Panc1 (cell line): Measurements from ENCODE around the gene RER1. TPM values are rescaled to one million over a fixed set of nuclear protein-coding genes. Genes with fewer than 3 reads are reported as not detected.

Source experiments
- ATAC-seq: fragments of 200-7000 bp; cut with Tn5 transposase; 2 replicates; pipeline ENCODE4 v1.9.1; 2020; ENCODE audit warnings: mild to moderate bottlenecking, moderate library complexity
- BruUV-seq: library from RNA; stranded (reverse); fragments of 400-500 nt; replicated peaks from 2 replicates; lab custom pipeline; 2021; lab: Mats Ljungman, UMichigan
- CTCF ChIA-PET: fragments of 300-600 bp; sonication (Branson Sonifier 250); formaldehyde crosslinking; loops from one replicate; lab custom pipeline; 2022; ENCODE audit warnings: antibody characterized with exemption; lab: Charles Lee
- POLR2A ChIA-PET: fragments of 300-600 bp; sonication (Branson Sonifier 250); formaldehyde crosslinking; loops from one replicate; lab custom pipeline; 2022; ENCODE audit warnings: antibody characterized with exemption; lab: Charles Lee
- DNase-seq: peaks from one replicate; pipeline ENCODE4 v3.0.0-alpha.2; 2010; ENCODE audit warnings: low read depth, low spot score
- H3K27ac ChIP-seq: 2 replicates; pipeline ENCODE4 v1.5.1; 2011; ENCODE audit warnings: mild to moderate bottlenecking, low read length, inconsistent platforms
- H3K27me3 ChIP-seq: fragments of 200-500 bp; sonication (Bioruptor generic); 2 replicates; pipeline ENCODE4 v1.6.0; 2014; ENCODE audit warnings: low read length, inconsistent platforms; ENCODE audit not compliant: control insufficient read depth, insufficient read depth
- H3K36me3 ChIP-seq: fragments of 200-500 bp; sonication (Bioruptor generic); 2 replicates; pipeline ENCODE4 v1.5.1; 2014; ENCODE audit warnings: inconsistent platforms, mild to moderate bottlenecking, low read length, moderate library complexity; ENCODE audit not compliant: control insufficient read depth, insufficient read depth
- H3K4me1 ChIP-seq: 2 replicates; pipeline ENCODE4 v1.5.1; 2011; ENCODE audit warnings: inconsistent platforms, mild to moderate bottlenecking, low read length, moderate library complexity; ENCODE audit not compliant: control insufficient read depth, insufficient read depth
- H3K4me3 ChIP-seq, 2 experiments: 2 replicates each; pipeline ENCODE4 v1.5.1; 2011 to 2012; ENCODE audit warnings: low read depth in 2 of 2, low read length in 2 of 2, mild to moderate bottlenecking in 2 of 2, inconsistent platforms in 1 of 2, moderate library complexity in 1 of 2
- H3K9me3 ChIP-seq: fragments of 200-500 bp; sonication (Bioruptor generic); 2 replicates; pipeline ENCODE4 v1.5.1; 2014; ENCODE audit warnings: low read depth, mild to moderate bottlenecking, inconsistent platforms, low read length, moderate library complexity; ENCODE audit not compliant: control insufficient read depth, insufficient read depth
- POLR2AphosphoS5 ChIP-seq: IDR thresholded peaks from 2 replicates; pipeline ENCODE4 v1.6.1; 2012; ENCODE audit warnings: mild to moderate bottlenecking, low read depth, low read length, moderate library complexity
- REST ChIP-seq, 2 experiments: IDR thresholded peaks; 2 replicates each; pipeline ENCODE4 v1.6.1; 2011 to 2012; ENCODE audit warnings: low read depth in 2 of 2, control low read depth in 1 of 2, low read length in 1 of 2, mild to moderate bottlenecking in 1 of 2, moderate library complexity in 1 of 2; ENCODE audit not compliant: insufficient read depth in 1 of 2
- SIN3A ChIP-seq: IDR thresholded peaks from 2 replicates; pipeline ENCODE4 v1.6.1; 2012; ENCODE audit warnings: low read depth, mild to moderate bottlenecking, low read length, moderate library complexity, borderline replicate concordance; ENCODE audit not compliant: insufficient read depth
- TCF7L2 ChIP-seq: IDR thresholded peaks from 2 replicates; pipeline ENCODE4 v1.6.1; 2011; ENCODE audit warnings: mild to moderate bottlenecking, low read depth, low read length, inconsistent platforms
- in situ Hi-C: cut with HindIII; loops from 2 replicates; pipeline ENCODE4 v1.10.0; 2016; ENCODE audit warnings: low sequenced_read_pairs, low pct_unique_long_range_greater_than_20kb
- intact Hi-C: fragments of 100-400 bp; cut with micrococcal nuclease; formaldehyde crosslinking; loops from one replicate; pipeline ENCODE4 v1.10.0; 2022; ENCODE audit not compliant: unreplicated experiment
- total RNA-seq: library from RNA; stranded (reverse); gene quantifications from one replicate; pipeline ENCODE4 v1.2.1, GENCODE V29; 2021; ENCODE audit not compliant: unreplicated experiment
- TF ChIP-seq, protein P1 (sequence below): fragments of 450-650 bp; IDR thresholded peaks from 2 replicates; pipeline ENCODE4 v1.5.1; 2017; ENCODE audit warnings: mild to moderate bottlenecking

Gene RER1
- total RNA-seq, 1 experiment from 2014 or later, result 235 TPM

DNA sequence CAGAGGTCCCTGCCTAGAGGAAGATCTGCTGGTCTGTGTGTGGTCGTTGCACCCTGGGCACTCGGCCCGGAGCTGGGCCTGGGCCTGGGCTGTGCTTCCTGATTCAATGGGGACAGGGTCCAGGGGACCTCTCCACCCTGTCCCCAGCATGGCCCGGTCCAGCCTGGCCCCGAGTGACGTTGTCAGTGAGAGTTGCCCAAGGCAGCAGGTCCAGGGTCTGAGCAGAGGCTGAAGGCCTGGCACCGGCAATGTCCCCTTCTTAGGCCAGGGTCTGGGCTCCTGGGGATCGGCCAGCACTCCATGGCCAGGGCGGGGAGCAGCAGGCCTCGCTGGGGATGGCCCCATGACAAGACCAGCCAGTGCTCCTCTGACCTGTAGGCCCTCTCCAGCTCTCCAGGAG, 36.3 kb downstream of the RER1 start:
- in situ Hi-C loops (no loop called here), intact Hi-C loops (no loop called here)
- ChIA-PET CTCF (no interaction called here), POLR2A (no interaction called here)
- no peaks in the 10 kb centered on the region for H3K27me3 ChIP-seq
- no peaks in the 10 kb centered on the region; the same call in 1 of the 2 replicates for H3K9me3 ChIP-seq
- peaks cover 3% of the 10 kb centered on the region; the same call in 1 of the 2 replicates for H3K4me1 ChIP-seq
- H3K36me3 ChIP-seq, result no peaks in the 10 kb centered on the region
- ATAC-seq, result no peak
- no peak overlapping the region for H3K27ac ChIP-seq
- TF ChIP-seq, protein P1, sequence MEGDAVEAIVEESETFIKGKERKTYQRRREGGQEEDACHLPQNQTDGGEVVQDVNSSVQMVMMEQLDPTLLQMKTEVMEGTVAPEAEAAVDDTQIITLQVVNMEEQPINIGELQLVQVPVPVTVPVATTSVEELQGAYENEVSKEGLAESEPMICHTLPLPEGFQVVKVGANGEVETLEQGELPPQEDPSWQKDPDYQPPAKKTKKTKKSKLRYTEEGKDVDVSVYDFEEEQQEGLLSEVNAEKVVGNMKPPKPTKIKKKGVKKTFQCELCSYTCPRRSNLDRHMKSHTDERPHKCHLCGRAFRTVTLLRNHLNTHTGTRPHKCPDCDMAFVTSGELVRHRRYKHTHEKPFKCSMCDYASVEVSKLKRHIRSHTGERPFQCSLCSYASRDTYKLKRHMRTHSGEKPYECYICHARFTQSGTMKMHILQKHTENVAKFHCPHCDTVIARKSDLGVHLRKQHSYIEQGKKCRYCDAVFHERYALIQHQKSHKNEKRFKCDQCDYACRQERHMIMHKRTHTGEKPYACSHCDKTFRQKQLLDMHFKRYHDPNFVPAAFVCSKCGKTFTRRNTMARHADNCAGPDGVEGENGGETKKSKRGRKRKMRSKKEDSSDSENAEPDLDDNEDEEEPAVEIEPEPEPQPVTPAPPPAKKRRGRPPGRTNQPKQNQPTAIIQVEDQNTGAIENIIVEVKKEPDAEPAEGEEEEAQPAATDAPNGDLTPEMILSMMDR, result no peak
- TF ChIP-seq POLR2AphosphoS5, result no peak
- no peak for TF ChIP-seq REST (IDR thresholded peaks at IDR 0.05; ENCODE audit: insufficient read depth in 1 of 2, low read depth in 2 of 2, low read length in 1 of 2)
- TF ChIP-seq TCF7L2, result no peak
- no peak for TF ChIP-seq SIN3A
- DNase-seq, result no peak
- H3K4me3 ChIP-seq, result no peak overlapping the region
- BruUV-seq, result no TSS peak

GRCh38 chr1:2428490-2428889, 36.8 kb downstream of the RER1 start:
- no peaks in the 10 kb centered on the region for H3K36me3 ChIP-seq
- H3K4me3 ChIP-seq, result no peak overlapping the region
- TF ChIP-seq SIN3A, result no peak
- TF ChIP-seq, protein P1, result no peak
- no peak for TF ChIP-seq POLR2AphosphoS5
- TF ChIP-seq REST (IDR thresholded peaks at IDR 0.05; ENCODE audit: insufficient read depth in 1 of 2, low read depth in 2 of 2, low read length in 1 of 2), result no peak
- DNase-seq (no peak), ATAC-seq (no peak)
- H3K27me3 ChIP-seq, result no peaks in the 10 kb centered on the region
- CTCF ChIA-PET, result no interaction called here
- in situ Hi-C loops, result no loop called here
- POLR2A ChIA-PET, result no interaction called here
- no TSS peak for BruUV-seq
- no peak overlapping the region for H3K27ac ChIP-seq
- H3K9me3 ChIP-seq, result no peaks in the 10 kb centered on the region
- intact Hi-C loops, result no loop called here
- peaks cover 3% of the 10 kb centered on the region; the same call in 1 of the 2 replicates for H3K4me1 ChIP-seq
